ENCODE results near the gene AKR1B1. TPM values are rescaled to one million over a fixed set of nuclear protein-coding genes. Genes with fewer than 3 reads are reported as not detected.

AKR1B1 gene
- total RNA-seq, 1 donor, result 542 TPM

DNA sequence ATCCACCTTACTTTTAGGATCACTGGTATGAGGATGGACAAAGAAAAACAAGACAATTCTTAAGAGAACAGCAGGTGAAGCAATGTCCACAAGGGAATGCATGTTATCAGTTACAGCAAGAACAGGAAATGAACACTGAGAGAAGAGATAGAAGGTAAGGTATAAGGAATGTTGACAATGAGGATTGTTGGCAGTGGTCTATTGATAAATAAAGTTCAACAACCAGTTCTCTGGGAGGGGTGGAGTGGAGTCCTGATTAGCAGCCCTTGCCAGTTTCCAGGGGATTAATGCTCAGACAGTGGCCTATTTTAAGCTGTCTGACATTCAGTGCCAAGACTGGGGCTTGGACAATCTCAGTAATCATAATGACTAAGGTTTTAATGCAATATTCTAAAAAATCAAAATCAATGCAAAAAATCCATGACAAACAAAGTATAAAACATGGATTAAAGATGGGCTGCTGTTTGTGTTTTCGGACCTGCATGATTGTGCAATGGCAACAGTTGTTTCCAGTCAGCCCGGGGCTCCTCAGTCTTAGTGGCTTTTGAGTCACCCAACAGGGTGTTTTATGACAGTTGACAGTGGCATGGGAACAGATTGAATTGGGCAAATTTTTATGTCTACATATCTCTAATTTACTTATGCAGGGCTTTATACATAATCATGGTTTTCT lies 13.8 kb upstream of the AKR1B1 start:
- no peak for TF ChIP-seq CTCF (IDR thresholded peaks at IDR 0.05; ENCODE audit: insufficient read depth, low read depth, low read length)
- peak; percentile 51 for DNase-seq (ENCODE audit: low read depth)

GRCh38 chr7:134470864-134471263 lies 12.0 kb upstream of the AKR1B1 start:
- H3K4me3 ChIP-seq (ENCODE audit: low read depth, low read length), result no peak overlapping the region
- TF ChIP-seq CTCF (IDR thresholded peaks at IDR 0.05; ENCODE audit: insufficient read depth, low read depth, low read length), result no peak
- peak; percentile 79 for DNase-seq (ENCODE audit: low read depth)

More for the DNA sequence above, 13.8 kb upstream of the AKR1B1 start:
- H3K4me3 ChIP-seq (ENCODE audit: low read depth, low read length), result no peak overlapping the region

DNA sequence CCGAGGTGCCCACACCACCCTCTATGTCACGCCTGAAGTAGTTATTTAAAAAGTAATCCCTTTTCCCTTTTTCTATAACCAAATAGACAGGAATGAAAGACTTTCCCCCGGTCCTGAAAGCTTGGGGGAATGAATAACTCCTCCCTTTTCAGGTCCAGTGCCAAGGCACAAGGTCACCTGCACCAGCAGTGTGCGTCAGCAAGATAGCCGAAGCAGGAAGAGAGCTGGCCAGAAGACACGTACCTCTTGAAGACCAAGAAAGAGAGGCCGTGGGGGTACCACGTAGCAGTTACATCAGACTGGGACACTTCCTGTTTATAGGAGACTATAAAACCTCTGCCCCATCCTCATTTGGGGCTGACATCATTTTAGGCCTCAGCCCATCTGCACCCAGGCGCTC lies 10.7 kb upstream of the AKR1B1 start:
- H3K4me3 ChIP-seq (ENCODE audit: low read depth, low read length), result no peak overlapping the region
- no peak for TF ChIP-seq CTCF (IDR thresholded peaks at IDR 0.05; ENCODE audit: insufficient read depth, low read depth, low read length)
- no peak for DNase-seq (ENCODE audit: low read depth)

GRCh38 chr7:134468475-134468874 lies 9.6 kb upstream of the AKR1B1 start:
- TF ChIP-seq CTCF (IDR thresholded peaks at IDR 0.05; ENCODE audit: insufficient read depth, low read depth, low read length), result no peak
- DNase-seq (ENCODE audit: low read depth), result no peak
- no peak overlapping the region for H3K4me3 ChIP-seq (ENCODE audit: low read depth, low read length)

DNA sequence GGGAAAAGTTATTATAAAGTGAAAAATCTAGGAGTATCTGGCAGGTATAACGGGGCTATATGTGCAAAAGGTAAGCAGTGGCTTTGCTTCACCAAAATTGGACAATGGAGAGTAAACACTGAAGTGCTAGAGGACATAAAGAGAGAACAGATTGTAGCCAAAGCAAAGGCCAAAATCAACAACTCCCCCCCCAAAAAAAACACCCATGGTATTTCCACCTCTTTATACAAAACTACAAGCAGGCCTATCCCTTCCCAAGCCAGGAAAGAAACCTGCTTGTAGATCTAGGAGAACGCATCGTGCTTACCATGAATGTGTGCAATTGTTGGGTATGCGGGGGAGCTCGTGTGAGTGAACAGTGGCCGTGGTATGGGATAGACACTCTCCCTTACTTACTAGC lies 9.2 kb upstream of the AKR1B1 start:
- H3K4me3 ChIP-seq (ENCODE audit: low read depth, low read length), result no peak overlapping the region
- DNase-seq (ENCODE audit: low read depth), result no peak
- TF ChIP-seq CTCF (IDR thresholded peaks at IDR 0.05; ENCODE audit: insufficient read depth, low read depth, low read length), result no peak

- no peak for DNase-seq (ENCODE audit: low read depth)
- H3K4me3 ChIP-seq (ENCODE audit: low read depth, low read length), result no peak overlapping the region
- TF ChIP-seq CTCF (IDR thresholded peaks at IDR 0.05; ENCODE audit: insufficient read depth, low read depth, low read length), result no peak
Observed at GRCh38 chr7:134465491-134465890, 6.6 kb upstream of the AKR1B1 start.

- H3K4me3 ChIP-seq (ENCODE audit: low read depth, low read length), result no peak overlapping the region
- DNase-seq (ENCODE audit: low read depth), result no peak
- no peak for TF ChIP-seq CTCF (IDR thresholded peaks at IDR 0.05; ENCODE audit: insufficient read depth, low read depth, low read length)
Observed at GRCh38 chr7:134464496-134464895, 5.6 kb upstream of the AKR1B1 start.
